ENCODE data around the gene PTPRJ.
"Not testable (repeated sequence)": the region's sequence is repeated elsewhere in the genome, so short reads cannot be mapped to it uniquely, and the experiment has no call there.

DNA sequence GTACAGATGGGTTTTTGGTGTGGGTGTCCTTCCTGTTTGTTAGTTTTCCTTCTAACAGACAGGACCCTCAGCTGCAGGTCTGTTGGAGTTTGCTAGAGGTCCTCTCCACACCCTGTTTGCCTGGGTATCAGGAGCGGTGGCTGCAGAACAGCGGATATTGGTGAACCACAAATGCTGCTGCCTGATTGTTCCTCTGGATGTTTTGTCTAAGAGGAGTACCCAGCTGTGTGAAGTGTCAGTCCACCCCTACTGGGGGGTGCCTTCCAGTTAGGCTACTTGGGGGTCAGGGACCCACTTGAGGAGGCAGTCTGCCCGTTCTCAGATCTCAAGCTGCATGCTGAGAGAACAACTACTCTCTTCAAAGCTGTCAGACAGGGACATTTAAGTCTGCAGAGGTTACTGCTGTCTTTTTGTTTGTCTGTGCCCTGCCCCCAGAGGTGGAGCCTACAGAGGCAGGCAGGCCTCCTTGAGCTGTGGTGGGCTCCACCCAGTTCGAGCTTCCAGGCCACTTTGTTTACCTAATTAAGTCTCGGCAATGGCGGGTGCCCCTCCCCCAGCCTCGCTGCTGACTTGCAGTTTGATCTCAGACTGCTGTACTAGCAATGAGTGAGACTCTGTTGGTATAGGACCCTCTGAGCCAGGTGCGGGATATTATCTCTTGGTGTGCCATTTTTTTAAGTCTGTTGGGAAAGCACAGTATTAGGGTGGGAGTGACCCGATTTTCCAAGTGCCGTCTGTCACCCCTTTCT, 210.7 kb downstream of the PTPRJ start:
- TF ChIP-seq CTCF, POLR2A (IDR thresholded peaks at IDR 0.05): not testable (repeated sequence)
